ENCODE measurements around the gene WIPF2. TPM values are rescaled to one million over a fixed set of nuclear protein-coding genes. Genes with fewer than 3 reads are reported as not detected.

WIPF2 gene
- total RNA-seq, 1 experiment from 2014 or later: 30.4 TPM

GRCh38 chr17:40323391-40324381 is 104.6 kb downstream of the WIPF2 start (continued):
- TF ChIP-seq ZBTB33 (IDR thresholded peaks at IDR 0.05; ENCODE audit: extremely low read depth, insufficient replicate concordance, low read length) (no peak), POLR2A (IDR thresholded peaks at IDR 0.05; ENCODE audit: borderline replicate concordance, extremely low read depth, insufficient read depth, insufficient read length) (no peak), CEBPB (IDR thresholded peaks at IDR 0.05; ENCODE audit: low read depth) (no peak), YY1 (IDR thresholded peaks at IDR 0.05; ENCODE audit: extremely low read depth, insufficient replicate concordance, low read depth, low read length) (no peak), ZNF274 (IDR thresholded peaks at IDR 0.05; ENCODE audit: low read depth, low read length) (no peak), RAD21 (IDR thresholded peaks at IDR 0.05; ENCODE audit: low read depth) (no peak), ZFX (IDR thresholded peaks at IDR 0.05) (no peak), POLR2AphosphoS5 (IDR thresholded peaks at IDR 0.05; ENCODE audit: low read depth, low read length) (no peak), EZH2 (IDR thresholded peaks at IDR 0.05) (no peak), CBX3 (IDR thresholded peaks at IDR 0.05; ENCODE audit: low read depth) (no peak)

All from HCT116 (cell line).